Neutrophil (primary cell): Measurements from ENCODE around the gene FRAT2.
A peak's percentile ranks its signal among the peaks of the same experiment; 100 is the strongest.

Experiments used
- H3K27ac ChIP-seq: fragments of 200-600 bp; sonication (generic); 2 replicates; pipeline ENCODE4 v1.5.1; 2016; ENCODE audit warnings: mild to moderate bottlenecking, moderate library complexity
- H3K27me3 ChIP-seq: fragments of 200-600 bp; sonication (generic); 2 replicates; pipeline ENCODE4 v1.6.0; 2016; ENCODE audit warnings: mild to moderate bottlenecking
- H3K36me3 ChIP-seq: fragments of 200-600 bp; sonication (generic); 2 replicates; pipeline ENCODE4 v1.5.1; 2017
- H3K4me1 ChIP-seq, 2 experiments: fragments of 200-600 bp in 1 of 2; sonication (generic) in 1 of 2; 1 replicate in 1 of 2; 2 replicates in 1 of 2; pipeline versions ENCODE4 v1.5.1 to v1.6.1; 2013 to 2016; ENCODE audit warnings: low read depth in 1 of 2, low read length in 1 of 2, mild to moderate bottlenecking in 1 of 2, moderate library complexity in 1 of 2; ENCODE audit not compliant: control insufficient read depth in 1 of 2, insufficient read depth in 1 of 2
- H3K4me3 ChIP-seq, 2 experiments: fragments of 200-600 bp in 1 of 2; sonication (generic) in 1 of 2; 1 replicate in 1 of 2; 2 replicates in 1 of 2; pipeline ENCODE4 v1.5.1; 2013 to 2016; ENCODE audit warnings: low read depth in 1 of 2, low read length in 1 of 2, mild to moderate bottlenecking in 1 of 2, moderate library complexity in 1 of 2
- H3K9me3 ChIP-seq: fragments of 200-600 bp; sonication (generic); 2 replicates; pipeline ENCODE4 v1.5.1; 2016
- TF ChIP-seq, protein P1 (sequence below): fragments of 200-600 bp; sonication (generic); IDR thresholded peaks from 2 replicates; pipeline ENCODE4 v1.5.1; 2016; ENCODE audit warnings: antibody characterized with exemption

Gene FRAT2

DNA sequence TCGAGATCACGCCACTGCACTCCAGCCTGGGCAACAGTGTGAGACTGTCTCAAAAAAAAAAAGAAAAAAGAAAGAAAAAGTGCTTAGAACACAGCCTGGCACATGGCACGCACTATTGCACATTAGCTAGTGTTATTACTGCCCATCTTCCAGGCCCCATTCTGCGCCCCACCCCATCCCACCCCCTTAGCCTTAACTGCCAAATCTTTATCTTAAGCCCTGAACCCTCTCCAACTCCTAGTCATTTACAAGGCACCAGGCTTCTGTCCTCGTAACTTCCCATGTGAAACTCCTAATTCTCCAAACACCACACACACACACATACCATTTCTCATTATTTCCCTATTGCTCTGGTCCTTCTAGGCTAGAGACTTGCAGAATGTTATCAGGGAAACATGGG, 4.8 kb downstream of the FRAT2 start:
- Histone ChIP-seq H3K36me3 (peaks cover 85% of the 10 kb centered on the region), H3K27me3 (no peaks in the 10 kb centered on the region), H3K9me3 (no peaks in the 10 kb centered on the region), H3K4me3 (peak overlapping the region; percentile 88 to 89), H3K27ac (peak overlapping the region; percentile 99), H3K4me1 (peaks cover 67 to 74% of the 10 kb centered on the region in 2 experiments)
- TF ChIP-seq, protein P1, sequence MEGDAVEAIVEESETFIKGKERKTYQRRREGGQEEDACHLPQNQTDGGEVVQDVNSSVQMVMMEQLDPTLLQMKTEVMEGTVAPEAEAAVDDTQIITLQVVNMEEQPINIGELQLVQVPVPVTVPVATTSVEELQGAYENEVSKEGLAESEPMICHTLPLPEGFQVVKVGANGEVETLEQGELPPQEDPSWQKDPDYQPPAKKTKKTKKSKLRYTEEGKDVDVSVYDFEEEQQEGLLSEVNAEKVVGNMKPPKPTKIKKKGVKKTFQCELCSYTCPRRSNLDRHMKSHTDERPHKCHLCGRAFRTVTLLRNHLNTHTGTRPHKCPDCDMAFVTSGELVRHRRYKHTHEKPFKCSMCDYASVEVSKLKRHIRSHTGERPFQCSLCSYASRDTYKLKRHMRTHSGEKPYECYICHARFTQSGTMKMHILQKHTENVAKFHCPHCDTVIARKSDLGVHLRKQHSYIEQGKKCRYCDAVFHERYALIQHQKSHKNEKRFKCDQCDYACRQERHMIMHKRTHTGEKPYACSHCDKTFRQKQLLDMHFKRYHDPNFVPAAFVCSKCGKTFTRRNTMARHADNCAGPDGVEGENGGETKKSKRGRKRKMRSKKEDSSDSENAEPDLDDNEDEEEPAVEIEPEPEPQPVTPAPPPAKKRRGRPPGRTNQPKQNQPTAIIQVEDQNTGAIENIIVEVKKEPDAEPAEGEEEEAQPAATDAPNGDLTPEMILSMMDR = no peak

DNA sequence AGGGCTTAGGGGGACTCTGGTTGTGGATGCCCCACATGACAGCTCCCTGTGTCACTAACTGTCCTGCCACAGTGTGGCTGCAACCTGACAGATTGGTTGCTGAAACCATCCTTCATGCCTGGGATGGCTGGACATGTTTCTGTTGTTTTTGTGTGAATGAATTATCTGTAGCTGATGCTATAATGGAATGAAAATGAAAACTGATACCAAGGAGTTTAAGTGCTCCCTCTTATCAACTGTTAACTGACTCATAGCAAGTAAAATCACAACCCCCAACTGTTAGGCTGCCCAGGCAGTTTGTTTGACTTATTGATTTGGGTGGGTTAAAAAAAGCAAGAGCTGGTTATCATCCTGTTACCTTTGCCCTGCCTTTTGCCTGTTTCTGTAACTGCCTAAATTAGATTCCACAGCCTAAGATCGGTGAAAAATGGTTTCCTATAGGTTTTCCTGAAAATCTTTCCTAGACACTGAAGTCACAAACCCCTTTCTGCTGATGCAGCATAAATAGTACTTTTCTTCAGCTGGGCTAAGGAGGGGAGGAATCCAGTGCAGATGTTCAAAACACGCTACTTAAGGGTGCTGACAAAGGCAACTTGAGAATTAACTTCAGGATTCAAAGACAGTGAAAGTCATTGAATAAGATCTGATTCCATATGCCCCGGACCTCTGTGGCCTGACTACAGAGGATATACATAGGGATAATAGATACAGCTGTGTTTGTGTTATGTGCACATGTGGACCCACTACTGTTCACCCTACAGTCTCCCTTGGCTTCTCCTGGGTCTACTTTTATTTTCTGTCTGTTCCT, 5.7 kb downstream of the FRAT2 start:
- Histone ChIP-seq H3K9me3 (no peaks in the 10 kb centered on the region), H3K27me3 (no peaks in the 10 kb centered on the region), H3K4me1 (peaks cover 75 to 79% of the 10 kb centered on the region in 2 experiments), H3K36me3 (peaks cover 90% of the 10 kb centered on the region), H3K27ac (peak overlapping the region; percentile 99), H3K4me3 (peak overlapping the region; percentile 88 to 89)
- TF ChIP-seq, protein P1 = no peak

DNA sequence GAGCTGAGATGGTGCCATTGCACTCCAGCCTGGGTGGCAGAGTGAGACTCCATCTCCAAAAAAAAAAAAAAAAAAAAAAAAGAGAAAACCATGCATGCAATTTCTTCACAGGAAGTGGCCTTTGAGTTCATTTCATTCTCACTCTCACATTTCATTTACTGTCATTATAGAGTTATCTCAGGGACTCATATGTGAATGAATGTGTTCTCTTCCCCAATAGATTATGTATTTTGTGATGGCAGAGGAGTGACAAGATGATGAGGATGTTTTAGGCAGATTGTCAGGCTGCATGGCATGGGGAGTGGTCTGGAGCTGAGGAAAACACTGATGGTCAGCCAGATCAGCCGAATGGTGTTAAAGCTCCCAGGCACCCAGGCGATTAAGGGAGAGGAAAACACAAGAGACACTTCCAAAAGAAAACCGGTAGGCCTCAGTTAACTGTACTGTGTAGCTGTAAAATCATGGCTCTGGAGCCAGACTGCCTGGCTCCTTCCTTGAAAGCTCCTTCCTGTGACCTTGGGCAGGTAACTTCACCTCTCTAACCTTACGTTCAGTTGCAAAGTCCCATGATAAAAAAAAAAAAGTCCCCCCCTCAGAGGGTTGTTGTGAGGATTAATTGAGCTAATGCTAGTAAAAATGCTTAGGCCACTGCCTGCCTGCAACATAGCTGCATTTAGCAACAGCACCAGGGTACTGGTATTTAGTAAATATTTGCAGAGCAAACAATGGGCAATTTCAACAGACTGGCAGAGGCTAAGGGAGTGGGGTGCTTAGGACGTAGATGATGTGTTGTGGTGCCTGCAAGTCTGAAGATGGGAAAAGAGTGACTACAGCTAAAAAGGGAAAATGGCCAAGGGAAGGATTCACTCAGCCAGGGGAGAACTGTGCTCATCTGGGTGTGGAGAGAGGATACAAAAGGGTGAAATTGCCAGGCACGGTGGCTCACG, 6.9 kb downstream of the FRAT2 start:
- H3K9me3 ChIP-seq = no peaks in the 10 kb centered on the region
- peaks cover 92% of the 10 kb centered on the region for H3K36me3 ChIP-seq
- H3K4me3 ChIP-seq = peak overlapping the region; percentile 28 to 88
- H3K27me3 ChIP-seq = no peaks in the 10 kb centered on the region
- TF ChIP-seq, protein P1 = no peak
- peak overlapping the region; percentile 99 for H3K27ac ChIP-seq
- peaks cover 87 to 91% of the 10 kb centered on the region in 2 experiments for H3K4me1 ChIP-seq

DNA sequence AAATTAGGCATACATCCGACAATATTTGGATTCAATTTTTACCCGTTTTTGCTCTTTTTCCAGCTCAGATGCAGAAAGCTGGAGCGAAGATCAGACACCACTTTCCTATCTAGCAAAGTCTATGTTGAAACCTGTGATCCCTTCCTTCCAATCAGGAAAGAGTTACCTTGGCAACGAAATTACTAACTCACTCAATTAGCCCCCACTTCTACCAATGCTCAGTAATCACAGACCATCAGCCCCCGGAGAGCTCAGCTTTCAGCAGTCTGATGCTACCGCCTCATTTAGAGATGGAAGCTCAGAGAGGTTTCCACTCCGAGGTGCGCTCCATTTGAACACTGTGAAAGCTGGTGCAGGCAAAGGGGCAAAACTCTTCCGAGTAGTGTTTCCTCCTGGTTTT, 8.8 kb downstream of the FRAT2 start:
- TF ChIP-seq, protein P1 = no peak

DNA sequence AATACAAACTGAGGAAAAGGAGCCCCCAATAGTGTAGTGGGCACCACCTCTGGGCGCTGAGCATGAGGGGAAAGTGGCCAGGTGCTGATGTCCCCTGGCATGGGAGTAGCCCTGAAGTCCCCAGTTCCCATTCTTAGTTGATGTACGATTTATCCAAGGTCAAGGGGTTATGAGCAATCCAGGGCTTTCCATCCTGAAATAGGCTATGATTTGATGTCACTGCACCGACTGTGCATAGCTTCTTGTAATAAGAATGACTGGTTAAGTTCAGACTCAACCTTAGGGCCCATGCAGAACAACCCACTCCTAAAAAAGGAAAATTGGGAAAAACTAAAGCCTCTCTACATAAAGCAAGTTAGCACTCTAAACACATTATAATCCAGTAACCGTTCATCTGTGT, 11.0 kb downstream of the FRAT2 start:
- H3K4me1 ChIP-seq = peaks cover 68 to 69% of the 10 kb centered on the region in 2 experiments
- H3K4me3 ChIP-seq = peak overlapping the region; percentile 94 to 99
- H3K27me3 ChIP-seq = no peaks in the 10 kb centered on the region
- TF ChIP-seq, protein P1 = no peak
- no peaks in the 10 kb centered on the region for H3K9me3 ChIP-seq
- H3K36me3 ChIP-seq = peaks cover 62% of the 10 kb centered on the region
- H3K27ac ChIP-seq = peak overlapping the region; percentile 100

More for the DNA sequence above, 8.8 kb downstream of the FRAT2 start:
- Histone ChIP-seq H3K9me3 (no peaks in the 10 kb centered on the region), H3K4me1 (peaks cover 90 to 91% of the 10 kb centered on the region in 2 experiments), H3K27ac (peak overlapping the region; percentile 99), H3K27me3 (no peaks in the 10 kb centered on the region), H3K36me3 (peaks cover 85% of the 10 kb centered on the region), H3K4me3 (peak overlapping the region in 1 of 2 experiments; percentile 88)
